ENCODE measurements around the gene F2RL1. TPM values are rescaled to one million over a fixed set of nuclear protein-coding genes. Genes with fewer than 3 reads are reported as not detected.

Gene F2RL1
- polyA plus RNA-seq, 1 donor (not counting 4 experiments of a cell fraction or from before 2014, with no cell fraction given) = 182 TPM

GRCh38 chr5:76808141-76808691, 10.6 kb upstream of the F2RL1 start:
- DNase-seq (ENCODE audit: low read depth, low spot score) (no peak), FAIRE-seq (no peak)
- Histone ChIP-seq H3K9me1 (ENCODE audit: control insufficient read depth, extremely low read depth, insufficient read depth, low read length) (no peaks in the 10 kb centered on the region), H3K4me3 (ENCODE audit: control insufficient read depth in 2 of 3, extremely low read depth in 1 of 3, insufficient read depth in 2 of 3, low read depth in 1 of 3, low read length in 3 of 3) (no peak overlapping the region), H3K9me3 (ENCODE audit: control insufficient read depth, low read depth, low read length) (no peaks in the 10 kb centered on the region), H4K20me1 (ENCODE audit: control insufficient read depth, extremely low read depth, insufficient read depth, low read length) (no peaks in the 10 kb centered on the region), H3K27me3 (ENCODE audit: control insufficient read depth, extremely low read depth, insufficient read depth, low read length) (no peaks in the 10 kb centered on the region), H3K4me2 (ENCODE audit: control insufficient read depth, extremely low read depth, insufficient read depth, low read depth, low read length) (peak overlapping the region; percentile 64), H3K4me1 (ENCODE audit: control insufficient read depth, extremely low read depth, insufficient read depth, low read length) (peaks cover 46% of the 10 kb centered on the region), H3K9ac (ENCODE audit: control insufficient read depth, extremely low read depth, insufficient read depth, low read length) (peak overlapping the region; percentile 55), H3K79me2 (ENCODE audit: control insufficient read depth, insufficient read depth, low read length) (no peaks in the 10 kb centered on the region), H3K36me3 (ENCODE audit: control insufficient read depth in 2 of 2, extremely low read depth in 1 of 2, insufficient read depth in 2 of 2, low read length in 2 of 2) (no peaks in the 10 kb centered on the region), H2AFZ (ENCODE audit: control insufficient read depth, low read length) (peak overlapping the region; percentile 68), H3K27ac (ENCODE audit: control insufficient read depth, insufficient read depth, low read length) (peak overlapping the region; percentile 74)
- TF ChIP-seq CTCF (optimal IDR thresholded peaks at IDR 0.05 in 1 of 3, IDR thresholded peaks at IDR 0.05 in 1 of 3, conservative IDR thresholded peaks at IDR 0.05 in 1 of 3; ENCODE audit: extremely low read depth in 1 of 3, insufficient read depth in 2 of 3, low read length in 3 of 3) (no peak), EZH2 (IDR thresholded peaks at IDR 0.05; ENCODE audit: low read length) (no peak)
- dilution Hi-C loops (cut with MboI; ENCODE audit: extremely low pct_ligation_motif_present, low sequenced_read_pairs) = no loop called here

- Histone ChIP-seq H2AFZ (ENCODE audit: control insufficient read depth, low read length) (peak overlapping the region; percentile 19), H3K4me2 (ENCODE audit: control insufficient read depth, extremely low read depth, insufficient read depth, low read depth, low read length) (peak overlapping the region; percentile 0), H4K20me1 (ENCODE audit: control insufficient read depth, extremely low read depth, insufficient read depth, low read length) (no peaks in the 10 kb centered on the region), H3K9ac (ENCODE audit: control insufficient read depth, extremely low read depth, insufficient read depth, low read length) (no peak overlapping the region), H3K9me1 (ENCODE audit: control insufficient read depth, extremely low read depth, insufficient read depth, low read length) (no peaks in the 10 kb centered on the region), H3K9me3 (ENCODE audit: control insufficient read depth, low read depth, low read length) (no peaks in the 10 kb centered on the region), H3K36me3 (ENCODE audit: control insufficient read depth in 2 of 2, extremely low read depth in 1 of 2, insufficient read depth in 2 of 2, low read length in 2 of 2) (no peaks in the 10 kb centered on the region), H3K79me2 (ENCODE audit: control insufficient read depth, insufficient read depth, low read length) (no peaks in the 10 kb centered on the region), H3K27me3 (ENCODE audit: control insufficient read depth, extremely low read depth, insufficient read depth, low read length) (no peaks in the 10 kb centered on the region), H3K4me1 (ENCODE audit: control insufficient read depth, extremely low read depth, insufficient read depth, low read length) (peaks cover 51% of the 10 kb centered on the region), H3K4me3 (ENCODE audit: control insufficient read depth in 2 of 3, extremely low read depth in 1 of 3, insufficient read depth in 2 of 3, low read depth in 1 of 3, low read length in 3 of 3) (no peak overlapping the region), H3K27ac (ENCODE audit: control insufficient read depth, insufficient read depth, low read length) (peak overlapping the region; percentile 24)
- DNase-seq (ENCODE audit: low read depth, low spot score) = no peak
- dilution Hi-C loops (cut with MboI; ENCODE audit: extremely low pct_ligation_motif_present, low sequenced_read_pairs) = no loop called here
- TF ChIP-seq CTCF (optimal IDR thresholded peaks at IDR 0.05 in 1 of 3, IDR thresholded peaks at IDR 0.05 in 1 of 3, conservative IDR thresholded peaks at IDR 0.05 in 1 of 3; ENCODE audit: extremely low read depth in 1 of 3, insufficient read depth in 2 of 3, low read length in 3 of 3) = no peak
- TF ChIP-seq EZH2 (IDR thresholded peaks at IDR 0.05; ENCODE audit: low read length) = no peak
- FAIRE-seq = peak; percentile 94
Measured at GRCh38 chr5:76809141-76809540, 9.7 kb upstream of the F2RL1 start.
